ENCODE measurements around the gene NPIPA8.
"Not testable (repeated sequence)": the region's sequence is repeated elsewhere in the genome, so short reads cannot be mapped to it uniquely, and the experiment has no call there.

NPIPA8 gene

DNA sequence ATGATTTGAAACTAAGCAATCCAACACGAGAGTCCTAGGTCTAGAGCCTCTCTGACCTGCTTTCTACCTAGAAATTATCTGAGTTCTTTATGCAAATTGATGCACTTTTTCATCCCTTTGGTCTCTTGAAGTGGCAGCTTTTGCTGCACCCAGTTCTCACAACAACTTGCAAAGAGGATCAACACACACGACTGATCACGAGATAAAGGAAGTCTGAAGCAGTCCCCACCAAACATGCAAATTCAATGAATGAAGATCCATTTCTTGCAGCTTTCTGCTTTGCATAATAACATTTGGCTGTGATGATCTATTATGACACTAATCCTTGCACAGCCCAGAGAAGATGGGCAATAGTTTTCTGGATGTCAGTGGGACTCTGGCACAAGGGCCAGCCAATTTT is 56.2 kb downstream of the NPIPA8 start:
- not testable (repeated sequence) for H3K9me3 ChIP-seq (ENCODE audit: control insufficient read depth, low read length); H3K4me1 ChIP-seq (ENCODE audit: control insufficient read depth, insufficient read depth, low read length); H3K4me3 ChIP-seq (ENCODE audit: insufficient read depth, low read depth, low read length); H3K27me3 ChIP-seq (ENCODE audit: control insufficient read depth, insufficient read depth, low read length, poor library complexity, severe bottlenecking); H3K27ac ChIP-seq (ENCODE audit: insufficient read depth, low read depth, low read length, poor library complexity, severe bottlenecking); H3K36me3 ChIP-seq (ENCODE audit: control insufficient read depth, insufficient read depth, low read length)
- no CpG with 5 or more reads among the region's 3 CpGs for WGBS, 2 experiments

DNA sequence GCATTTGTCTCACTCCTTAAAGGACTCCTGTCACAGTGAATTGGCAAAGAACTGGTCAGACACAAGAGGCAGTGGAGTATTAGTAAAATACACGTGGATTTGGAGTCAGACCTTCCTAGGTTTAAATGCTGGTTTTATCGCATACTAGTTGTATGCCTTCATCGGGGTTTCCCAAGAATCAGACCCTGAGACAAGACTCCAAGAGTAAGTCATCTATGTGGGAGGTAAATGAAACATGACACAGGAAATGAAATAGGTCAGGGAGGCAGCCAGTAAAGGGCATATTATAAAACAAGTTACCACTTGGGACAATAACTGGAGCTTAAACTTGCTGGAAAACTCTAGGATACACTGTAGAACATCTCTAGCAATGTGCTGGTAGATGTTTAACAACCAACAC is 59.8 kb downstream of the NPIPA8 start:
- no CpG with 5 or more reads among the region's 3 CpGs for WGBS, 2 experiments
- H3K27ac ChIP-seq (ENCODE audit: insufficient read depth, low read depth, low read length, poor library complexity, severe bottlenecking); H3K27me3 ChIP-seq (ENCODE audit: control insufficient read depth, insufficient read depth, low read length, poor library complexity, severe bottlenecking); H3K4me1 ChIP-seq (ENCODE audit: control insufficient read depth, insufficient read depth, low read length); H3K9me3 ChIP-seq (ENCODE audit: control insufficient read depth, low read length); H3K36me3 ChIP-seq (ENCODE audit: control insufficient read depth, insufficient read depth, low read length); H3K4me3 ChIP-seq (ENCODE audit: insufficient read depth, low read depth, low read length): not testable (repeated sequence)

DNA sequence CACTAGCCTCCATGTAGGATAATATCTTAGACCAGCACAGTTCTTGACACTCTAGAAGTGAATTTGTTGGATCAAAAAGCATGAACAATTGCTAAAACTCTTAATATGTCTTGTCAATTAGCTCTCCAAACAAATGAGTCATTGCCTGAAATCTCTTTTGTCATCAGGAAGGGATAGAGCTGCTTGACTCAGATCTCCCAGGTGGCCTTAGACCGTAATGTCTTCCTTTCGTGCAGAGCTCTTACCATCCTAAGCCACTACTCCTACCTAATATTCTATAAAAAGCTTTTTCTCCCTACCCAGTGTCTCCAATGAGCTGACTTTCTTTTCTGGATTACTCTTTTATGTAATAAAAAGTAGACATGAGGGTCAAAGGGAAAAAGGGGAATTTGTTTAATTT is 66.4 kb downstream of the NPIPA8 start:
- not testable (repeated sequence) for H3K36me3 ChIP-seq (ENCODE audit: control insufficient read depth, insufficient read depth, low read length); H3K27me3 ChIP-seq (ENCODE audit: control insufficient read depth, insufficient read depth, low read length, poor library complexity, severe bottlenecking); H3K4me3 ChIP-seq (ENCODE audit: insufficient read depth, low read depth, low read length); H3K9me3 ChIP-seq (ENCODE audit: control insufficient read depth, low read length); H3K27ac ChIP-seq (ENCODE audit: insufficient read depth, low read depth, low read length, poor library complexity, severe bottlenecking); H3K4me1 ChIP-seq (ENCODE audit: control insufficient read depth, insufficient read depth, low read length)
- WGBS, 2 experiments: no CpG with 5 or more reads among the region's 2 CpGs
